ENCODE results near the gene PPP4R3B. TPM values are rescaled to one million over a fixed set of nuclear protein-coding genes. Genes with fewer than 3 reads are reported as not detected.

Gene PPP4R3B
- total and polyA plus RNA-seq, 2 donors (not counting 1 experiment from before 2014, with no cell fraction given): 15.9 to 93.8 TPM

- Mint-ChIP-seq H3K27ac (peak overlapping the region; percentile 96), H3K27me3 (no peaks in the 10 kb centered on the region), H3K4me1 (peaks cover 14% of the 10 kb centered on the region), H3K9me3 (ENCODE audit: insufficient read depth) (no peaks in the 10 kb centered on the region), H3K4me3 (peak overlapping the region; percentile 86)
- ChIA-PET CTCF (interaction anchor here (1.9 kb wide), 1 partner anchor 23 kb away, joined by 4 read pairs; no protein-coding TSS in a partner anchor), POLR2A (interaction anchor here (0.6 to 2.4 kb wide), 3 partner anchors 89 to 100 kb away, joined by 3 to 12 read pairs (median 4); partner anchors contain the start of genes CCDC88A and PPP4R3B)
- H2AFZ ChIP-seq (ENCODE audit: insufficient read depth, low read depth, low read length, poor library complexity, severe bottlenecking): peak overlapping the region; percentile 94
- no peaks in the 10 kb centered on the region for H3K9me3 ChIP-seq (ENCODE audit: control extremely low read depth in 1 of 3, control insufficient read depth in 2 of 3, insufficient read depth in 1 of 3, low read length in 2 of 3)
- peak overlapping the region; percentile 77 for H3K4me2 ChIP-seq (replicated peaks; ENCODE audit: low read depth, low read length, poor library complexity, severe bottlenecking)
- peak overlapping the region; percentile 63 to 92 (median 87) for H3K4me3 ChIP-seq (ENCODE audit: control extremely low read depth in 1 of 5, extremely low read depth in 1 of 5, insufficient read depth in 1 of 5, low read depth in 2 of 5, low read length in 4 of 5)
- peak overlapping the region; percentile 85 for H3K9ac ChIP-seq (ENCODE audit: low read length)
- no peaks in the 10 kb centered on the region for H4K20me1 ChIP-seq (ENCODE audit: control insufficient read depth, insufficient read depth, low read length, poor library complexity, severe bottlenecking)
- under 1% methylated on average over 21 of the region's 35 CpGs for WGBS (ENCODE audit: insufficient coverage)
- TF ChIP-seq EZH2 (IDR thresholded peaks at IDR 0.05; ENCODE audit: borderline replicate concordance, insufficient read depth, low read depth, low read length, poor library complexity, severe bottlenecking) (no peak), CTCF (IDR thresholded peaks at IDR 0.05) (no peak)
- H3K27me3 ChIP-seq (replicated peaks in 1 of 4; ENCODE audit: control extremely low read depth in 1 of 4, control insufficient read depth in 3 of 4, insufficient read depth in 4 of 4, low read length in 3 of 4): no peaks in the 10 kb centered on the region
- DNase-seq: peak; percentile 57
- H3K4me1 ChIP-seq (ENCODE audit: control insufficient read depth in 2 of 2, insufficient read depth in 2 of 2, low read length in 2 of 2): peaks cover 9 to 12% of the 10 kb centered on the region in 2 donors
- H3K27ac ChIP-seq (ENCODE audit: low read length in 2 of 2): peak overlapping the region; percentile 79 to 93
- no peaks in the 10 kb centered on the region for H3K36me3 ChIP-seq (replicated peaks in 1 of 2; ENCODE audit: control extremely low read depth in 1 of 2, control insufficient read depth in 1 of 2, extremely low read depth in 1 of 2, insufficient read depth in 2 of 2, low read length in 1 of 2)
- peak; percentile 13 for ATAC-seq (ENCODE audit: low read depth)
- intact Hi-C loops (cut with micrococcal nuclease): loop anchor here (1.0 to 10.0 kb wide), 8 partner anchors 97 to 1753 kb away; partner anchors contain the start of genes CHAC2, CLHC1, MTIF2 and PNPT1
- peaks cover 4% of the 10 kb centered on the region for H3K79me2 ChIP-seq (ENCODE audit: control insufficient read depth, insufficient read depth, low read length)
These were observed 97.2 kb downstream of the PPP4R3B start for GRCh38 chr2:55519938-55520885.

Data from B cell (primary cell).